ENCODE data around the gene PRLR. TPM values are rescaled to one million over a fixed set of nuclear protein-coding genes. Genes with fewer than 3 reads are reported as not detected.

The PRLR gene
- total and polyA plus RNA-seq, 2 experiments from 2014 or later, result 0.31 to 2.2 TPM

DNA sequence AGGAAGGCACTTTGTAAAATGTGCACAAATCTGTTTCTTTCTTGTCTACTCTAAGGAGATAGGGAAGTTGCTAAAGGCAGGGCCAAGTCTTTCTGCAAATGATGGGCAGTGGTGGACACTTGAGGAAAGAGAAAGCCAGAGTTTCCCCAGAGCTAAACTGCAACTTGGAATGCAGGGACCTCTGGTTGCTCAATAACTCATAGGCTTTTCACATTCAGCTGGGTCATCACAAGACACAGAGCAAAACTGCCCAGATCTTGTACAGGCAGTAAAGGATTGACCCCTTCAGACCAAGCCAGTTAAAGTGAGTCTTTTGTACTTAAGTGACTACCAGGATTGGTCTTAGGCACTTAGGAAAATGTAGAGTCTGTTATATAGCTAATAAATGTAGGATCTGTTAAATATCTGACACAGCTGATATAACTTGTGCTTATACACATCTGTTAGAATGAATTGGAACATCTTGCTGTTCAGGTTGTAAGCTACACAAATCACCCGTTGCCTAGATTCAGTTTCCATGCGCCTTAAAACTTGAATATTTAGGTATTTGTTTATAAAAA is 169.0 kb downstream of the PRLR start:
- H3K9me3 Mint-ChIP-seq, result no peaks in the 10 kb centered on the region
- peaks cover 5% of the 10 kb centered on the region; the same call in 2 of the 3 replicates for H3K4me1 Mint-ChIP-seq
- peaks cover under 1% of the 10 kb centered on the region for H3K27me3 Mint-ChIP-seq (ENCODE audit: insufficient read depth, low read depth, poor library complexity)
- Histone ChIP-seq H3K27ac (ENCODE audit: low read depth) (no peak overlapping the region), H4K20me1 (replicated peaks; ENCODE audit: insufficient read depth) (no peaks in the 10 kb centered on the region), H3K4me3 (no peak overlapping the region), H3F3A (replicated peaks; ENCODE audit: low read depth) (no peaks in the 10 kb centered on the region), H3K9me2 (ENCODE audit: insufficient read depth) (no peaks in the 10 kb centered on the region), H3K79me2 (replicated peaks; ENCODE audit: insufficient read depth) (no peaks in the 10 kb centered on the region), H3K27me3 (ENCODE audit: insufficient read depth) (no peaks in the 10 kb centered on the region), H2AFZ (no peak overlapping the region), H3K36me3 (ENCODE audit: insufficient read depth) (no peaks in the 10 kb centered on the region), H3K4me1 (ENCODE audit: insufficient read depth) (peaks cover 2% of the 10 kb centered on the region), H3K4me2 (no peak overlapping the region)
- H3K4me3 Mint-ChIP-seq, result no peak overlapping the region
- DNase-seq (ENCODE audit: low spot score), result no peak
- no peak for TF ChIP-seq EZH2 (IDR thresholded peaks at IDR 0.05; ENCODE audit: low read depth, unreplicated experiment)
- TF ChIP-seq ZNF114 (CRISPR knock-in tag; IDR thresholded peaks at IDR 0.05), result no peak
- TF ChIP-seq EZH2phosphoT487 (IDR thresholded peaks at IDR 0.05; ENCODE audit: unreplicated experiment), result no peak
- TF ChIP-seq NANOG (IDR thresholded peaks at IDR 0.05; ENCODE audit: borderline replicate concordance), result no peak
- TF ChIP-seq CREB1 (CRISPR knock-in tag; IDR thresholded peaks at IDR 0.05; ENCODE audit: low read depth), result no peak
- TF ChIP-seq JUNB (IDR thresholded peaks at IDR 0.05; ENCODE audit: unreplicated experiment), result no peak
- TF ChIP-seq, protein P1, sequence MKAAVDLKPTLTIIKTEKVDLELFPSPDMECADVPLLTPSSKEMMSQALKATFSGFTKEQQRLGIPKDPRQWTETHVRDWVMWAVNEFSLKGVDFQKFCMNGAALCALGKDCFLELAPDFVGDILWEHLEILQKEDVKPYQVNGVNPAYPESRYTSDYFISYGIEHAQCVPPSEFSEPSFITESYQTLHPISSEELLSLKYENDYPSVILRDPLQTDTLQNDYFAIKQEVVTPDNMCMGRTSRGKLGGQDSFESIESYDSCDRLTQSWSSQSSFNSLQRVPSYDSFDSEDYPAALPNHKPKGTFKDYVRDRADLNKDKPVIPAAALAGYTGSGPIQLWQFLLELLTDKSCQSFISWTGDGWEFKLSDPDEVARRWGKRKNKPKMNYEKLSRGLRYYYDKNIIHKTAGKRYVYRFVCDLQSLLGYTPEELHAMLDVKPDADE (IDR thresholded peaks at IDR 0.05), result no peak
- TF ChIP-seq REST (IDR thresholded peaks at IDR 0.05; ENCODE audit: unreplicated experiment), result no peak
- no peak for TF ChIP-seq STAT1 (IDR thresholded peaks at IDR 0.05; ENCODE audit: unreplicated experiment)
- no peak for TF ChIP-seq CTCF (conservative IDR thresholded peaks at IDR 0.05; ENCODE audit: low read depth in 2 of 2)
- no peak for TF ChIP-seq ZNF331 (CRISPR knock-in tag; IDR thresholded peaks at IDR 0.05; ENCODE audit: low read depth)
- TF ChIP-seq, protein P2, sequence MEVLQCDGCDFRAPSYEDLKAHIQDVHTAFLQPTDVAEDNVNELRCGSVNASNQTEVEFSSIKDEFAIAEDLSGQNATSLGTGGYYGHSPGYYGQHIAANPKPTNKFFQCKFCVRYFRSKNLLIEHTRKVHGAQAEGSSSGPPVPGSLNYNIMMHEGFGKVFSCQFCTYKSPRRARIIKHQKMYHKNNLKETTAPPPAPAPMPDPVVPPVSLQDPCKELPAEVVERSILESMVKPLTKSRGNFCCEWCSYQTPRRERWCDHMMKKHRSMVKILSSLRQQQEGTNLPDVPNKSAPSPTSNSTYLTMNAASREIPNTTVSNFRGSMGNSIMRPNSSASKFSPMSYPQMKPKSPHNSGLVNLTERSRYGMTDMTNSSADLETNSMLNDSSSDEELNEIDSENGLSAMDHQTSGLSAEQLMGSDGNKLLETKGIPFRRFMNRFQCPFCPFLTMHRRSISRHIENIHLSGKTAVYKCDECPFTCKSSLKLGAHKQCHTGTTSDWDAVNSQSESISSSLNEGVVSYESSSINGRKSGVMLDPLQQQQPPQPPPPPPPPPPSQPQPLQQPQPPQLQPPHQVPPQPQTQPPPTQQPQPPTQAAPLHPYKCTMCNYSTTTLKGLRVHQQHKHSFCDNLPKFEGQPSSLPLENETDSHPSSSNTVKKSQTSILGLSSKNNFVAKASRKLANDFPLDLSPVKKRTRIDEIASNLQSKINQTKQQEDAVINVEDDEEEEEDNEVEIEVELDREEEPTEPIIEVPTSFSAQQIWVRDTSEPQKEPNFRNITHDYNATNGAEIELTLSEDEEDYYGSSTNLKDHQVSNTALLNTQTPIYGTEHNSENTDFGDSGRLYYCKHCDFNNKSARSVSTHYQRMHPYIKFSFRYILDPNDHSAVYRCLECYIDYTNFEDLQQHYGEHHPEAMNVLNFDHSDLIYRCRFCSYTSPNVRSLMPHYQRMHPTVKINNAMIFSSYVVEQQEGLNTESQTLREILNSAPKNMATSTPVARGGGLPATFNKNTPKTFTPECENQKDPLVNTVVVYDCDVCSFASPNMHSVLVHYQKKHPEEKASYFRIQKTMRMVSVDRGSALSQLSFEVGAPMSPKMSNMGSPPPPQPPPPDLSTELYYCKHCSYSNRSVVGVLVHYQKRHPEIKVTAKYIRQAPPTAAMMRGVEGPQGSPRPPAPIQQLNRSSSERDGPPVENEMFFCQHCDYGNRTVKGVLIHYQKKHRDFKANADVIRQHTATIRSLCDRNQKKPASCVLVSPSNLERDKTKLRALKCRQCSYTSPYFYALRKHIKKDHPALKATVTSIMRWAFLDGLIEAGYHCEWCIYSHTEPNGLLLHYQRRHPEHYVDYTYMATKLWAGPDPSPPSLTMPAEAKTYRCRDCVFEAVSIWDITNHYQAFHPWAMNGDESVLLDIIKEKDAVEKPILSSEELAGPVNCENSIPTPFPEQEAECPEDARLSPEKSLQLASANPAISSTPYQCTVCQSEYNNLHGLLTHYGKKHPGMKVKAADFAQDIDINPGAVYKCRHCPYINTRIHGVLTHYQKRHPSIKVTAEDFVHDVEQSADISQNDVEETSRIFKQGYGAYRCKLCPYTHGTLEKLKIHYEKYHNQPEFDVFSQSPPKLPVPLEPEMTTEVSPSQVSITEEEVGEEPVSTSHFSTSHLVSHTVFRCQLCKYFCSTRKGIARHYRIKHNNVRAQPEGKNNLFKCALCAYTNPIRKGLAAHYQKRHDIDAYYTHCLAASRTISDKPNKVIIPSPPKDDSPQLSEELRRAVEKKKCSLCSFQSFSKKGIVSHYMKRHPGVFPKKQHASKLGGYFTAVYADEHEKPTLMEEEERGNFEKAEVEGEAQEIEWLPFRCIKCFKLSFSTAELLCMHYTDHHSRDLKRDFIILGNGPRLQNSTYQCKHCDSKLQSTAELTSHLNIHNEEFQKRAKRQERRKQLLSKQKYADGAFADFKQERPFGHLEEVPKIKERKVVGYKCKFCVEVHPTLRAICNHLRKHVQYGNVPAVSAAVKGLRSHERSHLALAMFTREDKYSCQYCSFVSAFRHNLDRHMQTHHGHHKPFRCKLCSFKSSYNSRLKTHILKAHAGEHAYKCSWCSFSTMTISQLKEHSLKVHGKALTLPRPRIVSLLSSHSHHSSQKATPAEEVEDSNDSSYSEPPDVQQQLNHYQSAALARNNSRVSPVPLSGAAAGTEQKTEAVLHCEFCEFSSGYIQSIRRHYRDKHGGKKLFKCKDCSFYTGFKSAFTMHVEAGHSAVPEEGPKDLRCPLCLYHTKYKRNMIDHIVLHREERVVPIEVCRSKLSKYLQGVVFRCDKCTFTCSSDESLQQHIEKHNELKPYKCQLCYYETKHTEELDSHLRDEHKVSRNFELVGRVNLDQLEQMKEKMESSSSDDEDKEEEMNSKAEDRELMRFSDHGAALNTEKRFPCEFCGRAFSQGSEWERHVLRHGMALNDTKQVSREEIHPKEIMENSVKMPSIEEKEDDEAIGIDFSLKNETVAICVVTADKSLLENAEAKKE (CRISPR knock-in tag; IDR thresholded peaks at IDR 0.05), result no peak
- no peak for TF ChIP-seq POLR2AphosphoS5 (IDR thresholded peaks at IDR 0.05; ENCODE audit: low read depth)
- no peaks in the 10 kb centered on the region for H3K36me3 Mint-ChIP-seq (ENCODE audit: low read depth)
- no peak for ATAC-seq
- no peak overlapping the region for H3K27ac Mint-ChIP-seq
